Measurements from ENCODE around the gene ZMIZ1. TPM values are rescaled to one million over a fixed set of nuclear protein-coding genes. Genes with fewer than 3 reads are reported as not detected.

The ZMIZ1 gene
- total RNA-seq, 1 experiment from 2014 or later = 7.8 TPM

DNA sequence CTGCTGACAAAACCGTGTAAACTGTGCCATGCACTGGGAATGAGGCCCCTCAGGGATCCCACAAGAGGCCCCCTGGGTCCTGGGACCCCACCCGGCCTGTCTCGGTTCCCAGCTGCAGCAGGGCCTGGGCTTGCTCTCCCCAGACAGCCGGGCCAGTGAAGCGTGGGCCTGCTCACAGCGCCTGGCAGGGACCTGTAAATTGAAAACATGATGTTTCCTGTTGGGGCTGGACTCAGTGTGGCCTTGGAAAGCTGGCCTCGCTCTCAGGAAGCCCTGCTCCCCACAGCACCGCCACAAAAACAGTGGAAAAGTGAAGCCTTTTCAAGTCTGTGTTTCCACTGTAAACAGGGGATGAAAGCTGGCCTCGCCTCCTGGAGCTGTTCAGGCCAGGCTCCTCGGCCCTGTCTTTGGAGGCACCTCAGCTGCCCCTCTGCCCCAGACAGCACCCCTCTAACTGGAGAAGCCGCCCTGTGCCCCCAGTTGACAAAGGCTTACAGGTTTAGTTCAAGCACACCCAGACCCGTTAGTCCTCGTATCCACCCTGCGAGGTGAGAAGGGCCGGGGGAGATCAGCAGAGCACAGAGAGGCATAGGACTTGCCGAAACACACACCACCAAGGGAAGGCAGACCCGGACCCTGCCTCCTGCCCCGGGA is 108.3 kb downstream of the ZMIZ1 start:
- no peak for DNase-seq (ENCODE audit: low read depth, low spot score)
- in situ Hi-C loops (cut with HindIII; ENCODE audit: low pct_unique_long_range_greater_than_20kb, low sequenced_read_pairs) = no loop called here

DNA sequence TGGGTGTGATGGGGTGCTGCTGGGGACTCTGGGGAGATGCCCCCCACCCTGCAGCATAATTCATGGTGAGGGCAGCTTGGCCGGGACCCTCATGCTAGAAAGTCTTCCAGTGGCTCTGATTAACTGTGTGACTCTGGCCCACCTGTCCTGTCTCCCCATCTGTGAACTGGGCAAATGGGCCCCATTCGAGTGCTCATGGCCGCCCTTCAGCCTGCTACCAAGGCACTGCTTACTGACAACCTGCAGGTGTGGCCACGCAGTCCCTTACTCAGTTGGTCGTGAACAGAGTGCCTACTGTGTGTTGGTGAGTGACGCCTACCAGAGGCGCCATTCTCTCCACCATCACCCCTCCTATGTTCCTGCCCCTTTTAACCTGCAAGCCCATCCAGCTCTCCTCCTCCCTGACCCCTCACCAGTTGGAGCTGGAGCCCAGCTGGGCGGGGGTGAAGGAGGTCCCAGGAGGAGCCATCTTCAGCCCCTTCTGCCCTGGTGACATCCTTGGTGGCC is 109.4 kb downstream of the ZMIZ1 start:
- in situ Hi-C loops (cut with HindIII; ENCODE audit: low pct_unique_long_range_greater_than_20kb, low sequenced_read_pairs) = no loop called here

DNA sequence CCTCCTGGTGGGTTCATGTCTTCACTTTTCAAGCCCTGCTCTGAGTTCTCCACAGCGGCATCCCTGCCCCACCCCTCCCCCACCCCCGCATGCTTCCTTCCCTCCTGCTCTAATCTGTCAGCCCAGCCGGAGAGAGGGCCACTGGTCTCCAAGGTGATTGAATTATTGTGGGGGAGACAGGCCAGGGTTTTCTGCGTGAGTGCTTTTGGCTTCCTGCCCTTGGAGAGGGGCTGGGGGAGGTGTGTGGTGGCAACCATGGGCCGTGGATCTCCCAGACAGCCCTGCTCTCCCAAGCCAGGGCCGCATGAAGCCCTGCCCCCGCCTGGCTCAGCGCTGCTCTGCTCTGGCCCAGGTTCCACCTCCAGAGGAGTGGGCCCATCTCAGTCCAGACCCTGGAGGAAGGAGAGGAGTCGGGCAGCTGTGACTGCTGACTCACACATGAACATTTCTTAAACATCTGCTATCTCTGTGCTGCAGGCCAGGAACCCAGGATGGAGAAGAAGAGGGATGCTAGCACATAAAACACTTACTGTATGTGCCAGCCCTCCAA is 109.9 kb downstream of the ZMIZ1 start:
- in situ Hi-C loops (cut with HindIII; ENCODE audit: low pct_unique_long_range_greater_than_20kb, low sequenced_read_pairs) = no loop called here
- no peak for DNase-seq (ENCODE audit: low read depth, low spot score)

More for the DNA sequence above, 109.4 kb downstream of the ZMIZ1 start:
- DNase-seq (ENCODE audit: low read depth, low spot score) = no peak

DNA sequence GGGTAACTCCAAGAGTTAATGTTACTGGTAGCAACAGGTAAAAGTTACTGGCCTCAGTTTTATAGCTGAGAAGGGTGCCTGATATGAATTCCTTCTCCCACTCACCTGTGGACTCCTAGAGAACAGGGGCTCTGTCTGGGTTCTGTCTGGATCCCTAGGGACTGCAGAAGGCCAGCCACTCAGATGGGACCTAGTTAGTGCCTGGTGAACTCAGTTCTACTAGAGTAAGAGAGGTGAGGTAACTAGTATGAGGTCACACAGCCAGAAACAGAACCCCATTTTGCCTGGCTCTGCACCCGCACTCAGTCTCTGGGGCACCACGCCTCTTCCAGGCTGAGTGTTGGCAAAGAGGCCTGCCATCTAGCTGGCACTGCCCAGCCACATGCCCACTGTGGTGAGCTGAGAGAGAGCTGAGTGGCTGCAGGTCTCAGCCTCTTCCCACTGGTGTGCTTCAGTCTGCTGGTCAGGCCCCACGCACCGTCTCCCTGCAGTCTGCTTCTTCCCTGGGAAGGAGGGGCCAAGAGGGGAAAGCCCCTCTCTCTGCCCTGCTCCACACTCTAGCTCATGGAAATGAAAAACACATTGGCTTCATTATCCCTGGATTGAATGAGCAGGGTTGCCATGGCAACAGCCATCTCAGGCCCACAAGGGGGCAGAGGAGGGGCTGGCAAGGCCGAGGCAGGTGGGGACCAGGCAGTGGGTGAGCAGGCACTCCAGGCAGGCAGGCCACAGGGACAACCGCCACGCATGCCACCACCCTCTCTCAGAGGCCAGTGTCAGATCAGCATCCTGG is 110.6 kb downstream of the ZMIZ1 start:
- in situ Hi-C loops (cut with HindIII; ENCODE audit: low pct_unique_long_range_greater_than_20kb, low sequenced_read_pairs) = no loop called here
- DNase-seq (ENCODE audit: low read depth, low spot score) = no peak

DNA sequence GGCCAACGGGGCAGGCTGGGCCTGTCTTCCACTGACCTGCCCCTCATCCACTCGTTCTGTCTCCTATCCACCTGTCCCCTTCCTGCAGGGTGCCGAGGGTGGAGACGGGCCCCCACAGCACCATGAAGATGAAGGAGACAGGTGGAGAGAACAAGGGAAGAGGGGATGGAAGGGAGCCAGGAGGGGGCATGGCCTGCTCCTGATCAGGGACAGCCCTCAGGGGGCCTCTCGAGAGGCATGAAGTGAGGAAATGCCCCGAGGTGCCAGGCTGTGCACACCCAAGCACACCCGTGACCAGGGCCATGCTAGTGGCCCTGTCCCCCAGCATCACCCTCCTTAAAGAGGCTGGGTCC is 111.2 kb downstream of the ZMIZ1 start:
- DNase-seq (ENCODE audit: low read depth, low spot score) = no peak
- in situ Hi-C loops (cut with HindIII; ENCODE audit: low pct_unique_long_range_greater_than_20kb, low sequenced_read_pairs) = no loop called here

DNA sequence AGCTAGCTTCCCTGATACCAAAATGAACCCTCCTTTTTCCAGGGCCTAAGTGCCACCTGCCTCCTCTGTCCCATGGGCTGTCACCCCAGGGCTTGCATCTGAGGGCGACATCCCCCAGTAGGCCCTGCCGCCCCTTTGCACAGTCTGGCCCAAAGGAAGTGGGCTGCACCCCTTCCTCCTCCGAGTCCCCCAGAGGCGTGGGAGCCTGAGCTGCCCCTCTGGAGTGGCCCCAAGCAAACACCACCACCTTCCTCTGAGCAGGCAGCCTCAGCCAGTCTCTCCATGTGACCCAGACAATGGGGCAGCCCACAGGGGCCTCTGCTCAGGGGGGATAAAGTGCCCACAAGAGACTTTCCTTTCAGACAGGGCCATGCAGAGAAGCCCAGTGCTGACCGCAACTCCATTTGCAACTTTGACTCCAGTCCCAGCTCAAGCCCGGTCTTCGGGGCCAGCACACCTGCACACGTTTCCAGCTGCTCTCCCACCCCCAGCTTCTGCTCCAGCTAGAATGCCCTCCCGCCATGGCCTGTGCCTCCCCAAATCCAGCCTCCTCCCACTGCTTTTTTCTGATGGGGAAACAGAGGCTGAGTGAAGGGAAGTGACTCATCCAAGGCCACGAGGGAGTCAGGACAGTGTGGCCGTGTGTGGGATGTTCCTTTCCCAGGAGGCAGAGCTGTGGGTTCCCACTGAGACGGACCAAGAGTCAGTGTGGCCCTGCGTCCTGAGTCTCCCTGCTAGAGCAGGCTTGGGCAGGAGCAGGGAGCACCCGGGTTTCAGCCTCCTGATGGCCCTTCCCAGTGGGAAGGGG is 111.9 kb downstream of the ZMIZ1 start:
- no peak for DNase-seq (ENCODE audit: low read depth, low spot score)
- in situ Hi-C loops (cut with HindIII; ENCODE audit: low pct_unique_long_range_greater_than_20kb, low sequenced_read_pairs) = no loop called here

DNA sequence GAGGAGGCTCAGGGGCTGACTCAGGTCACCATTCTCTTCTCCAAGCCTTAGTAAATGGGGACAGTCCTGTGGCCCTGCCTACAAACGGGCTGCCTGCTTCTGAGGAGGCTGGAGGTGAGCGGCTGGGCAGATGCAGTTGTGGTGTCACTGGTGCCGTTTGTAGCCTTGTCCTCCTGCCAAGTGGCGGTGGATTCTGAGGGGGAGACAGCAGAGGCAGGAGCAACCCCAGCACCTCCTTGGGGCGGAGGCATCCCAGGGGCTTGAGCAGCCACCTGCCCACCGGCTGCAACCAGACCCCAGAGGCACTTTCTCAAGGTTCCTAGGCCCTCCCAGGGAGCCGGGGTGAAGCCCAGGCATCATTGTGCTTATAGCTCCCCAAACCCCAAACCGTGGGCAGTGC is 112.5 kb downstream of the ZMIZ1 start:
- DNase-seq (ENCODE audit: low read depth, low spot score) = no peak
- in situ Hi-C loops (cut with HindIII; ENCODE audit: low pct_unique_long_range_greater_than_20kb, low sequenced_read_pairs) = no loop called here

DNA sequence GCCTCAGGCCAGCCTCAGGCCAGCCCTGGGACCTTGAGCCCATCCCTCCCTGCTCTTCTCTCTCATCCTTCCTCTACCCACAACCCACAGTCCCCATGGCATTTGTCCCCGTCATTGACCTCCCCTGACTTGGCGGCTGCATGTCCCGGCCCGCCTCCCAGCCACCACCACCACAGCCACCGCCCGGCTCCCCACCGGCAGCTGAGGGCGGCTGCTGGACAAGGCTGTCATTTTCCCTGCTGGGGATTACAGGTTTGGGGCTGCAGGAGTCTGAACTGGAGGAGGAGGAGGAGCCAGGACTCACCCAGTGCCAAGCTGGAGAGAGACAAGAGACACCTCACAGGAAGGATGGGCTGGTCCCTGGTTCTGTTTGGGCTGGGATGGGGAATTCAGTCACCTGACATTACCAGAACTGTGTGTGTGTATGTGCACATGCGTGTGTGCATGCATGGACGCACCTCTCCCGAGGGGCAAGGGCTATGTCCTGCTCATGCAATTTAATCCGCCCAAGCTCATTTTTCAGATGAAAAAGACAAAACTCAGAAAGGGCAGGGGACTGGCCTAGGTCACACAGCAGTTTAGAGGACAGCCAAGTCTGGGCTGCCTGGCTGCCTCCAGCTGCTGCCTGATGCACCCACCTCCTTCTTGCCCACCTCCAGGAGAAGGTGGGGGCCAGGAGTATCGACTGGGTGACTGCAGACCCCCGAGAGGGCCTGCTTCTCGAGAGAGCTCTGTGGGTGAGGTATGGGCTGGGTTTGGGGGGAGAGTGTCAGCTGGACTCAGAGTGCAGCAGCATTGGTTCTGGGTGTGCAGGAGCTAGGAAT is 113.1 kb downstream of the ZMIZ1 start:
- in situ Hi-C loops (cut with HindIII; ENCODE audit: low pct_unique_long_range_greater_than_20kb, low sequenced_read_pairs) = no loop called here
- no peak for DNase-seq (ENCODE audit: low read depth, low spot score)

DNA sequence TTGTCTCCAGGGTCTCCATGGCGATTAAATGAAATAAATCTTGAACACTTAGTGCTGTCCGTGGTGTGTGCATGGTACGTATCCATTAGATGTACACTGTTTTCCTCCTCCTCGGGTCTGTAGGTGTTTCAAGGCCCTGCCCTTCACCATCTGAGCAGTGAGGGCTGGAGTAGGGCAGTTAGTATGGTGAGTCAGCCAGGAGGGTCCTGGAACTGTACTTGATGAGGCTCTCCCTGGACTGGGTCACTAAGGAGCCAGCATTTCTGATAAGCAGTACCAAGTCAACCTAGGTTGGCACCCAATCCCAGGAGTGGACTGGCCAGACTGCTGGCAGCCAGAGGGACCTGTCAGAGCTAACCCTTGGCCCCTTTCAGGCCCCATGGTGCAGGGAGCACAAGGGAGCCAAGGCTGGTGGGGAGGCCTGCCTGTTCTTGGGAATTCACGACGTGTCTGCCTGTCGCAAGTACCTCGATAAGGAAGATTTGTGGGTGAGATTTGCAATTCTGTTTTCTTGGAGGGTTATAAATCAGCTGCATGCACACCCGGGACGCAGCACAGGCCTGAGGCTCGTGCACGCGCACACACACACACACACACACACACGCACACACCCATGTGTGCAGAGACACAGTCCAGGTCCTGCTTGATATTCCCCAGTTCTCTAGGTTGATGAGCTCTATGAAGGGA is 114.2 kb downstream of the ZMIZ1 start:
- no peak for DNase-seq (ENCODE audit: low read depth, low spot score)
- in situ Hi-C loops (cut with HindIII; ENCODE audit: low pct_unique_long_range_greater_than_20kb, low sequenced_read_pairs) = no loop called here

DNA sequence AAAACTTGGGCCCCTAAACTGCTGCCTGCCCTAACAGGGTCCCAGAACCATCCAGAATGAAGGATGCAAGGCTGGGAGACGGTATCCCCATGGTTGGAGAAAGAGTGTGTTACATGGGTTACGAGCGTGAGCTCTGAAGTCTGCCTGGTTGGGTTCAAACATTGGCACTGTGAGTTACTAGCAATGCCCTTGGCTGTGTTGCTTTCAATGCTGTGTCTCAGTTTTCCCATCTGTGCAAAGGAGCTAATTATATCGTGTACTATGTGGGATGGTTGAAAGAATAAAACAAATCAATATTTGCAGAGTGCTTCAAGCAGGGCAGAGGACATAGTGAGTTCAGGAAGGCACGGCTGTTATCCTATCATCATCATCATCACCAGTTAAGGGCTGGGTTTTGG is 114.7 kb downstream of the ZMIZ1 start:
- no peak for DNase-seq (ENCODE audit: low read depth, low spot score)
- in situ Hi-C loops (cut with HindIII; ENCODE audit: low pct_unique_long_range_greater_than_20kb, low sequenced_read_pairs) = no loop called here

DNA sequence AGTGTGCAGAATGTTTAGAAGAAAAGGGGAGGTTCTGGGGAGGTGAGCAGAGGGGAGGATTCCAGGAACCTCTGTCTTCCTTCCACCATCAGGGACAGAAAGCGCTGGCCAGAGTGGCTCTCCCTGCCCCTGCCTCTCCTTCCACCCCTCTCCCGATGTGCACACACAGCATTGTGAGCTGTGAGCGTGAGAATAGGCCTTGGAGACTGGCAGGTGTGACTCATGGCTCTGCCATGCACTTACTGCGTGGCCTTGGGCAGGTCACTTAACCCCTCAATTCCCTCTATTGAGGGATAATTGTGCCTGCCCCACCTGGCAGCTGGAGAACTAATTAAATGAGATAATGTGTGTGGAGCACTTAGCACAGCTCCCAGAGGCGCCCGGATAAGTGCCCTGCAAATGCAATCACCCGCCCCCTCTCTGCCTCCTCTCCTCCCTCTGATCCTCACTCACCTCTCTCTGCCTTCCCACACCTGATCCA is 115.4 kb downstream of the ZMIZ1 start:
- in situ Hi-C loops (cut with HindIII; ENCODE audit: low pct_unique_long_range_greater_than_20kb, low sequenced_read_pairs) = no loop called here
- DNase-seq (ENCODE audit: low read depth, low spot score) = no peak

DNA sequence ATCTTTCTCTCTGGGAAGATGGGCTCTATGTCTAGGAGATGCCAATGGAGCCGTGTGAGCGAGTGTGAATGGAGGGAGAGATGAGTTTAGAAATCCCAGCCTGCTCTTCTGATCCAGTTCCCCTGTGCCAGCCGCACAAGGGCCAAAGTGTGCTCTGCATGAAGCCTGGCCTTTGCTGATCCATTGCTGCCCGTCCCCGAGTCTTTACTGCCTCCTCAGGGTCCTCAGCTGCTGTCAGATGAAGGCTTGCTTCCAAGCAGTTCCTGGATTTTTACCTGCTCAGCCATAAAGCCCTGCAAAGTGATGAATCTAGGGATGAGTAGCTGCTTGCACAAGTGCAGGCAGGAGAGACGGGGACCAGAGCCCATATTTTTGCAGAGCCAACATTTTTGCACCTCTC is 115.9 kb downstream of the ZMIZ1 start:
- in situ Hi-C loops (cut with HindIII; ENCODE audit: low pct_unique_long_range_greater_than_20kb, low sequenced_read_pairs) = no loop called here
- no peak for DNase-seq (ENCODE audit: low read depth, low spot score)

DNA sequence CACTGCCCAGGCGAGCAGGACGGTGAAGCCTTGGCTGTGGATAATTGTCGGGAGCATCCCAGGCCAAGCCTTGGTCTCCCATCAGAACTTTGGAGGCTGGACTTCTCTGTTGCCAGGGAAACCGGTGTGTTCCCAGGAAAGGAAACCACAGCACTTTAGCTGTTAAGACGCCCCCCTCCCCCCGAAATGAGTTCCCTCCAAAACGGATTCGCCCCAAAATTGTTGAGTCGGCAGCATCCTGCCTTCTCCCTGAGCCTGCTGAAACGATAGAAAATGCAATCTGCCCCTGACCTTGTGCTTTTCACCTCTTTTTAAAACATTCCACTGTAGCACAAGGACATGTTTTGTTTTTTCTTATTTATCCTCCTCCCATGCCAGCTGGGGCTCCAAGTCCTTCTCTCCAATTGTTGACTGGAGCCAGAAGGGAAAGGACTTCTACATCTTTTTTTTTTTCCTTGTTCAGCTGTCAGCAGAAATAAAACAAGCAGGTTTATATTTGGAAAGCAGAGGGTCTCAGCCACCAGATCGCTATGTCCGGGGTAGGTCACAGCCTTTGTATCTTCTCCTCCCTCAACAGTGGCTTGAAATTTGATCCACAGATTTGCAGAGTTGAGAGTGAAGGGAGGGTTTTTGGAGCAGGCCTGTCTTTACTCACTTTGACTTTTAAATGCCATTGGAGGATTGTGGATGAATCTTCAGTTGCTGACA is 116.5 kb downstream of the ZMIZ1 start:
- in situ Hi-C loops (cut with HindIII; ENCODE audit: low pct_unique_long_range_greater_than_20kb, low sequenced_read_pairs) = no loop called here
- no peak for DNase-seq (ENCODE audit: low read depth, low spot score)

DNA sequence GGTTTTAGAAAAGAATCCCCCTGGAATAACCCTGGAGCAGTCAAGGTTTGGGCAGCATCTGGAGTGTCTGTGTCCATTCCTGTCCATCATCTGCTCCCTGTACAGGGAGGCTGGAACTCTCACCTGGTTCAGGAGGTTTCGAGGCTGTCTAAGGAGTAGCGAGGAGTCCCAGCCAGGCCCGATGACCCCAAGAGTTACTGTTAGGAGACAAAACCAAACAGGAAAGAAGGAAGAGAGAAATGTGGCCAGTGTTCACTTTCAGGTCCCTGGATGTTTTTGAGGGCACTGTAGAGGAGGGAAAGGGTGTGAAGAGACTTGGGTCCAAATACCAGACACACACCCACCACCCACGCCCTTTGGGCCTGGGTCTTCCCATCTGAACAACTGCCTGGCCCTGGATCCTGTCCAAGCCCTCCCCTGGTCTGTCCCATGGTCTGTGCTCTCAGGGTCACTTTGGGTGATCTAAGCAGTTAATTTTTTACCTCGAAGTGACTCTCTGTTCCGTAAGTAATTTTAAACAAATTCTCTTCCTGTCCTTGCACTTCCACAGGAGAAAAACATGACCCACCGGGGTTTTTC is 117.1 kb downstream of the ZMIZ1 start:
- in situ Hi-C loops (cut with HindIII; ENCODE audit: low pct_unique_long_range_greater_than_20kb, low sequenced_read_pairs) = no loop called here
- no peak for DNase-seq (ENCODE audit: low read depth, low spot score)

DNA sequence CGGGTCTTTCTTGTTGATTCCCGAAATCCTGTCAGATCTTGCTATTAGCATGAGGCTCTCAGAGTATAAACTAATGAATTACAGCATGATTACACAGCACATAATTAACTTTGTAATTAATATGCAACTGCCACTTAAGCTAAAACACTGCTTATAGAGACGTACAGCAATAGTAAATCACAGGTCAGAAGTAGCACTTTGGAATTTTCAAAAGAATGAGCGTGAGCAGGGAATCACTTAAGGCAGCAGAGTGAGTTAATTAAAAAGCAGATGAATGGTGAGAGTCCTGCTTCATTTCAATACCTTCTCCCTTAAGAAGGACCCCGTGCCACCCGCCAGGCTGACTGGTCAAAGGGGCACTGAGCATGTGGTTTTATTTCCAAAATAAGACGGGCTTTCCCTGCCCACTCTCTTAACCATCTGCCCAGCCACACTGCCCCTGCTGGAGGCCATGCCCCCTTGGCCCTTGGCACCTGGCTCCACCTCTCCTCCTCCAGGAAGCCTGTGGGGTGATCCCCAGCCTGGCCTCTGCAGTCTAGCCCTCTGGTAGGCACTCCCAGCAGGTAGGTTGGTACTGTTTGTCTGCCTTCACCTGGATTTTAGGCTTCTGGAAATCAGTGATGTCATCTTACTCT is 117.8 kb downstream of the ZMIZ1 start:
- in situ Hi-C loops (cut with HindIII; ENCODE audit: low pct_unique_long_range_greater_than_20kb, low sequenced_read_pairs) = no loop called here
- no peak for DNase-seq (ENCODE audit: low read depth, low spot score)
